ENCODE results near the gene NHSL2. TPM values are rescaled to one million over a fixed set of nuclear protein-coding genes. Genes with fewer than 3 reads are reported as not detected.

The NHSL2 gene
- total RNA-seq, 4 donors from 2014 or later, result 10.4 to 31.4 (median 17.7) TPM

DNA sequence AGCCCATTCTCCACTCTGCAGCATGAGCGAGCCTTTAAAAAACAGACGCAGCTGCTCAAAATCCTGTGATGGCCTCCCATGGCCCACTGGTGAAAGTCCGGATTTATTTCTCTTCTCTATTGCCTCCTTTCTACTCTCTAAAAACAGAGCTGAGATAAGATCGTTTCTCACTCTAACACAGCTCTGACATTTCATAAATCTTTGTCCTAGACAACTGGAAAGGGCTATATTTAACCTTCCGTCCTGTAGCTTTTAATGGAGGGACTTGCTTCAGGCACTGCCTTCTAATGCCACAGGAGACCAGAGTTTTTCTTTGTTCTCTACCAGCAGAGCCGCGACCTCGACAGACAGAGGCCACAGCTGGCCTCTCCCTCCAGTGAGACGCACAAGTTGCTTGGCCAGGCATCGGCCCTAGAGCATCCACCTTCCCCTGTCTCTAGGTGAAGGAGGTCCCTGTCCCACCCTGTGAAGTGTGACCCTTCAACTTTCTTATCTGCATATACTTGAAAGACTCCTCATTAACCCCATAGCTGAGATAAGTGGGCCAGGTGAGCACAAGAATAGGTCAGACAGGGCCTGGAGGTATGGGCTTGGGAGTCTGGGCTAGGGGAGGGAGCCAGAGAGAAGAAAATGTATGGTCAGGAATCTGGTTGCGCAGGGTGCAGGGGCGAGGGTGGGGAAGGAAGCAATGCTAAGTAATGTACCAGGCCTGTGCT, 171.1 kb downstream of the NHSL2 start:
- peaks cover 0 to 4% (median 0%) of the 10 kb centered on the region in 4 donors for H3K27me3 ChIP-seq
- H3K9me3 ChIP-seq, result no peaks in the 10 kb centered on the region
- peak overlapping the region; percentile 35 to 62 (median 45) for H3K27ac ChIP-seq (replicated peaks in 1 of 4)
- WGBS, result 65% methylated on average over 12 of the region's 12 CpGs
- TF ChIP-seq POLR2A (IDR thresholded peaks at IDR 0.05; ENCODE audit: low read depth) (no peak), POLR2AphosphoS5 (IDR thresholded peaks at IDR 0.05) (no peak), EP300 (IDR thresholded peaks at IDR 0.05) (no peak)
- TF ChIP-seq, protein P1, sequence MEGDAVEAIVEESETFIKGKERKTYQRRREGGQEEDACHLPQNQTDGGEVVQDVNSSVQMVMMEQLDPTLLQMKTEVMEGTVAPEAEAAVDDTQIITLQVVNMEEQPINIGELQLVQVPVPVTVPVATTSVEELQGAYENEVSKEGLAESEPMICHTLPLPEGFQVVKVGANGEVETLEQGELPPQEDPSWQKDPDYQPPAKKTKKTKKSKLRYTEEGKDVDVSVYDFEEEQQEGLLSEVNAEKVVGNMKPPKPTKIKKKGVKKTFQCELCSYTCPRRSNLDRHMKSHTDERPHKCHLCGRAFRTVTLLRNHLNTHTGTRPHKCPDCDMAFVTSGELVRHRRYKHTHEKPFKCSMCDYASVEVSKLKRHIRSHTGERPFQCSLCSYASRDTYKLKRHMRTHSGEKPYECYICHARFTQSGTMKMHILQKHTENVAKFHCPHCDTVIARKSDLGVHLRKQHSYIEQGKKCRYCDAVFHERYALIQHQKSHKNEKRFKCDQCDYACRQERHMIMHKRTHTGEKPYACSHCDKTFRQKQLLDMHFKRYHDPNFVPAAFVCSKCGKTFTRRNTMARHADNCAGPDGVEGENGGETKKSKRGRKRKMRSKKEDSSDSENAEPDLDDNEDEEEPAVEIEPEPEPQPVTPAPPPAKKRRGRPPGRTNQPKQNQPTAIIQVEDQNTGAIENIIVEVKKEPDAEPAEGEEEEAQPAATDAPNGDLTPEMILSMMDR (IDR thresholded peaks at IDR 0.05), result no peak
- DNase-seq (ENCODE audit: extremely low spot score), result no peak
- no peaks in the 10 kb centered on the region for H3K36me3 ChIP-seq
- H3K4me1 ChIP-seq, result peaks cover 6 to 51% (median 32%) of the 10 kb centered on the region in 4 donors
- H3K4me3 ChIP-seq, result peak overlapping the region; percentile 21 to 34 (median 30)
- intact Hi-C loops (cut with DNase I), result no loop called here

DNA sequence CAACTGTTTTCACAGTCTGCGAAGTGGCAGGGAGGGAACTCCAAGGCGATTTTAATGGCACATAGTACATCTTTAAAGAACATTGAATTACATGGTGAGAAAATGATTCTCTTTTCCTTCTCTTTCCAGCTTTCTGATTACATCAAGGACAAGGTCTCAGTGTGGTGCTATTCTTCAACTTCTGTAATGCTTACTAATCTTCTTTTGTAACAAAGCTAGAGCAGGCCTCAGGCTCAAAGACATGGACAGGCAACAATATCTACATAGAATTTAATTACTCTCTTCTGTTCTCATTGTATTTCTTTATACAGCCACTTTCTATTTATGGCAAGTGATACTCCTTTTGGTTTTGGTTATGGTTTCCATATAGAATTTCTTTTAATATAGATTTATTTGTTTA, 172.6 kb downstream of the NHSL2 start:
- no peaks in the 10 kb centered on the region for H3K36me3 ChIP-seq
- no peak for TF ChIP-seq EP300 (IDR thresholded peaks at IDR 0.05)
- TF ChIP-seq, protein P1 (IDR thresholded peaks at IDR 0.05), result no peak
- no peak for TF ChIP-seq POLR2A (IDR thresholded peaks at IDR 0.05; ENCODE audit: low read depth)
- TF ChIP-seq POLR2AphosphoS5 (IDR thresholded peaks at IDR 0.05), result no peak
- H3K27me3 ChIP-seq, result peaks cover 0 to 2% (median 0%) of the 10 kb centered on the region in 4 donors
- 83% methylated on average over 2 of the region's 2 CpGs for WGBS
- no peaks in the 10 kb centered on the region for H3K9me3 ChIP-seq
- intact Hi-C loops (cut with DNase I), result no loop called here
- peak overlapping the region in 1 of 4 donors; percentile 17 for H3K27ac ChIP-seq (replicated peaks in 1 of 4)
- peaks cover 3 to 50% (median 32%) of the 10 kb centered on the region in 4 donors for H3K4me1 ChIP-seq
- no peak for DNase-seq (ENCODE audit: extremely low spot score)
- no peak overlapping the region for H3K4me3 ChIP-seq

DNA sequence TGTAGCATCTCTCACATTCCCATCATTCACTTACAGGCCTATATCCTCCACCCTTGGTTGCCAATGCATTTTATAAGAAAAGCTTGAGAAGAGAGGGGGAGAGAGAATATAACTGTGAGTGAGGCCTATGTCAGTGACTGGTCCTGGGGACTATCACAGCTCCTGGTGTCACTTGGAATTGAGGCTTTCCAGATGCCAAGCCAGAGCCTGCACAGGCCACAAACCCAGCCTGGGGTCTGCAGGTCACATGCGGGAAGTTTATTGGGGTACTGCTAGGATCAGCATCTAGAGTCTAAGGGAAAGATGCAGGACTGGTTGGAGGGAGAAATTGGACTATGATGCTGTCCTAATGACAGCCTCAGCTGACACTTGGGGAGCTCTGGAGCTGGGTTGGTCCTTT, 173.5 kb downstream of the NHSL2 start:
- intact Hi-C loops (cut with DNase I), result no loop called here
- no peaks in the 10 kb centered on the region for H3K36me3 ChIP-seq
- WGBS, result 86% methylated on average over 1 of the region's 1 CpG

DNA sequence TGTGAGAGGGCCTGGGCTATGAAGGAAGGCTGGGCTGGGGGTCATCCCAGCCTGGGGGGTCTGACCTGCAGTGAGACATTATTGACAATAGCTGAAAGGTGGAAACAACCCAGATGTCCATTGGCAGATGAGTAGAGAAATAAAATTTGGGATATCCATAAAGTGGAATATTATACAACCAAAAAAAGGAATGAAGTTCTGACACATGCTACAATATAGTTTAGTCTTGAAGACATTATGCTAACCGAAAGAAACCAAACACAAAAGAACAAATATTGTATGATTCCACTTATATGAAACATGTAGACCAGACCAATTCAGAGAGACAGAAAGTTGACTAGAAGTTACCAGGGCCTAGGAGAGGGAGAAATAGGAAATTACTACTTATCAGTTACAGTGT, 176.3 kb downstream of the NHSL2 start:
- Histone ChIP-seq H3K36me3 (no peaks in the 10 kb centered on the region), H3K27ac (replicated peaks in 1 of 4) (no peak overlapping the region), H3K4me1 (peaks cover 0 to 18% (median 8%) of the 10 kb centered on the region in 4 donors), H3K27me3 (no peaks in the 10 kb centered on the region), H3K4me3 (no peak overlapping the region), H3K9me3 (no peaks in the 10 kb centered on the region)
- no peak for DNase-seq (ENCODE audit: extremely low spot score)
- intact Hi-C loops (cut with DNase I), result no loop called here
- 88% methylated on average over 1 of the region's 1 CpG for WGBS
- TF ChIP-seq EP300 (IDR thresholded peaks at IDR 0.05) (no peak), POLR2A (IDR thresholded peaks at IDR 0.05; ENCODE audit: low read depth) (no peak), POLR2AphosphoS5 (IDR thresholded peaks at IDR 0.05) (no peak)
- TF ChIP-seq, protein P1 (IDR thresholded peaks at IDR 0.05), result no peak

More for the DNA sequence above, 173.5 kb downstream of the NHSL2 start:
- Histone ChIP-seq H3K4me1 (peaks cover 0 to 42% (median 28%) of the 10 kb centered on the region in 4 donors), H3K27ac (replicated peaks in 1 of 4) (peak overlapping the region in 1 of 4 donors; percentile 11), H3K27me3 (no peaks in the 10 kb centered on the region), H3K4me3 (no peak overlapping the region), H3K9me3 (no peaks in the 10 kb centered on the region)
- no peak for TF ChIP-seq POLR2A (IDR thresholded peaks at IDR 0.05; ENCODE audit: low read depth)
- no peak for TF ChIP-seq POLR2AphosphoS5 (IDR thresholded peaks at IDR 0.05)
- TF ChIP-seq EP300 (IDR thresholded peaks at IDR 0.05), result no peak
- TF ChIP-seq, protein P1 (IDR thresholded peaks at IDR 0.05), result no peak
- DNase-seq (ENCODE audit: extremely low spot score), result no peak

All from esophagus muscularis mucosa (tissue), 4 donors.